ENCODE data around the gene LRP5.
A peak's percentile ranks its signal among the peaks of the same experiment; 100 is the strongest.
"Not testable (repeated sequence)": the region's sequence is repeated elsewhere in the genome, so short reads cannot be mapped to it uniquely, and the experiment has no call there.

LRP5 gene

GRCh38 chr11:68444566-68444965 lies 132.2 kb downstream of the LRP5 start:
- no peak for DNase-seq (ENCODE audit: low read depth)

DNA sequence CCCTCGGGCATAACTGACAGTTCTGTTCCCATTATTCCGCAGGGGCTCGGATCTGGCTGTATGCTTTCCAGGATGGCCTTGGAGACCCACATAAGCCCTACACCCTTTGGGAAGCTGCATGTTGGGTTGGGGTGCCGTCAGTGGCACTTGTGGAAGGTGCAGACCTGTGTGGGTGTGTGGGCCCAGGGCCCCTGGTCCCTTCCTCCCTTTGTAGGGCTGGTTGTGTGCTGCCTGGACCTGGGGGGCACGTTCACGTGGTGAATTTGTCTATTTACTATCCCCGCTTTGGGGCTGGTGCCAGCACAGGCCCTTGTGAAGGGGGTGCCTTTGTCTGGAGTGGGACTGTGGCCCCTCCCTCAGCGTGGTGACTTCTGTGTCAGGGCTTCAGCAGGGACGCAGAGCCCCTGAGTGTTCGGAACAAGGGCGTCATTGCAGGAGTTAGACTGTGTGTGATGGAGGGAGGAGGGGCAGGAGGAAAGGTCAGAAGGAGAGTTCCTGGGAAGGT lies 133.2 kb downstream of the LRP5 start:
- DNase-seq (ENCODE audit: low read depth): no peak

- no peak for DNase-seq (ENCODE audit: low read depth)
Measured at GRCh38 chr11:68446046-68446725, 133.8 kb downstream of the LRP5 start.

DNA sequence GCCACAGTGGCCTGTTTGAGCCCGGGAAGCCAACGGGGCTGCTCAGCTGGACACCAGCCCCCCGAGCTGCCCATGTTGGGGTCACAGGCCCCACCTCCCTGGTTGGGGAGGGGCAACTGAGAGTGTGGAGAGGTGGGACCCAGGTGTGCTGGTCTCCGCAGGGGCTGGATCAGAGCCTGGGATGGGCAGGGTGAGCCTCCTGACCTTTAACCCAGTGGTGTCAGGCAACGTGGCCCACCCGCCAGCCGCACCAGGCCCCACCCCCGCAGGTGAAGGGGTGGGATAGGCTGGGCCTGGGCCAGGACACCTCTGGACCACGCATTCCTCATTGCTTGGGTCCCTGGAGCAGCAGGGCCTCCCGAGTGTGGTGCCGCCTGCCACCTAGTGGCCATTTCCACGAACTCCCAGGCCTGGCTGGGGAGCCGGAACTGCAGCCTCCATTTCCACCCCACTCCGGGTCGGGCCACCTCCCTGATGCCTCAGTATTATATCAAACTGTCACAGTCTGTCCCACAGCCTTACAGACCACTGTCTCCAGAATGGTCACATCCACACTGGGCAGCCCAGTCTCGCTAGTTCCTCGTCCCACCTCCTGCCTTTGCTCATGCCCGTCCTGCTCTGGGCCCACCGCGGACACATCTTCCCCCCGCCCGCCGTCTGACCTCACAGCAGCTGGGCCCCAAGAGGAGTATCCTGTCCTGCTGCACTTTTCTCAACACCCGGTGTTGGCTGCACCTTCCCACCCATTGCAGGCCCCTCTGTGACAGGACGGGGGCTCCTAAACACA lies 134.8 kb downstream of the LRP5 start:
- peak; percentile 59 for DNase-seq (ENCODE audit: low read depth)

- not testable (repeated sequence) for DNase-seq (ENCODE audit: low read depth)
Measured at GRCh38 chr11:68447914-68448313, 135.5 kb downstream of the LRP5 start.

- no peak for DNase-seq (ENCODE audit: low read depth)
Measured at GRCh38 chr11:68448604-68449011, 136.2 kb downstream of the LRP5 start.

DNA sequence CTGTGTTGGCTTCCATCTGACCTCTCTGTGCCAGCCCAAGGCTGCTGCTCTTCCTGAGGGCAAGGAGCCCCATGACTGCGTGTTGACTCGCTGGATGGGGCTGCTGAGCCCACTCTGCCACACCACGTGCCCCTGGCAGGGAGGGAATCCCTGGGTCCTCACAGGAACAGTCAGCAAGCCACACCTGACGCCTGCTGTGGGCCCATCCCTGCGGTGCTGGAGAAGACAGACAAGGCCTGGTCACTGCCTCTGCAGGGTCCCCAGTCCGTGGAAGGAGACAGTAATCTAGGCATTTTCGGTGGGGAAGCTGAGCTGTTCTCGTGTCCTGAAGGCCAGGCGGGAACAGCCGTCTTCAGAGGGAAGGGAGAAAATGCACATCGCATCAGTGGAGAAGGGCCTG lies 137.6 kb downstream of the LRP5 start:
- no peak for DNase-seq (ENCODE audit: low read depth)

DNA sequence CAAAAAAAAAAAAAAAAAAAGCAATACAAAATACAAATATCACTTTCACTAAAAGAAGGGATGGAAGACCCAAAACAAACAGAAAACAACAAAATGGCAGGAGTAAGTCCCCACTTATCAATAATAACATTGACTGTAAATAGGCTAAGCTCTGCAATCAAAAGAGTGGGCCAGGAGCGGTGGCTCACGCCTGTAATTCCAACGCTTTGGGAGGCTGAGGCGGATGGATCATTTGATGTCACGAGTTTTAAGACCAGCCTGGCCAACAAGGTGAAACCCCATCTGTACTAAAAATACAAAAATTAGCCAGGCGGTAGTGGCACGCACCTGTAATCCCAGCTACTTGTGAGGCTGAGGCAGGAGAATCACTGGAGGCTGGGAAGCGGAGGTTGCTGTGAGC lies 138.3 kb downstream of the LRP5 start:
- no peak for DNase-seq (ENCODE audit: low read depth)

DNA sequence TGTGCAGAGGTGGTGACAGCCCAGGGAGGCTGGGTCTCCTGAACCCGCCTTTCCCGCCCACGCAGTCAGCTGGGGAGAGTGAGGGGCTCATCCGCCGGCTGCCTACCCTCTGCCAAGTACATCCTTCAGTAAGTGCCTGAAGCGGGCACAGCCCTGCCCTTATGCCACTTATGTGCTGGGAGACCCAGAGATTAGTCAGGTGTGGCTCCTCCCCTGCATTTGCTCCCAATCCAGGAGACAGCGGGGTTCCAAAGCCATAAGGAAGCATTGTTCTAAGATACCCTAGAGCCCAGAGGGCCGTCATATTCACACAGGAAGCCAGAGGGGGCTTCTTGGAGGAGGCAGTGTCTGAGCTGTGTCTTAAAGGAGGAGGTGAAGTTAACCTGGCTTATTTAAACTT lies 142.4 kb downstream of the LRP5 start:
- no peak for DNase-seq (ENCODE audit: low read depth)

- DNase-seq (ENCODE audit: low read depth): no peak
Measured at GRCh38 chr11:68455485-68455884, 143.1 kb downstream of the LRP5 start.

GRCh38 chr11:68457216-68457897 lies 145.0 kb downstream of the LRP5 start:
- no peak for DNase-seq (ENCODE audit: low read depth)

DNA sequence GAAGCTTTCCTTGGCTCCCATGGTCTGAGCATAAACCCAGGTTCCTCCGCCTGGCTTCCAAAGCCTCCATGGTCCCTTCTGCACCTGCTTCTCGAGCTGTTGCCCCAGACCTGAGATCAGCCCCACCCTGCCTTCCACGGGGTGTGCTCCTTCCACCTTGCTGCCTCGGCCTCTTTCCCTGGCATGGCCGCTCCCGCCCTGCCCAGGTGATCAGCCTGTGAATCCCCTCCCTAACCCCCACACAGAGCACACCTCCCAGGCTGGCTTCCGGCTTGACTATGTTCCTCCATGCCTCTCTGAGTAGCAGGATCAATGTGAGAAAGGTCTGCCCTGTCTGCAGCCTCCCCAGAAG lies 145.5 kb downstream of the LRP5 start:
- no peak for DNase-seq (ENCODE audit: low read depth)

DNA sequence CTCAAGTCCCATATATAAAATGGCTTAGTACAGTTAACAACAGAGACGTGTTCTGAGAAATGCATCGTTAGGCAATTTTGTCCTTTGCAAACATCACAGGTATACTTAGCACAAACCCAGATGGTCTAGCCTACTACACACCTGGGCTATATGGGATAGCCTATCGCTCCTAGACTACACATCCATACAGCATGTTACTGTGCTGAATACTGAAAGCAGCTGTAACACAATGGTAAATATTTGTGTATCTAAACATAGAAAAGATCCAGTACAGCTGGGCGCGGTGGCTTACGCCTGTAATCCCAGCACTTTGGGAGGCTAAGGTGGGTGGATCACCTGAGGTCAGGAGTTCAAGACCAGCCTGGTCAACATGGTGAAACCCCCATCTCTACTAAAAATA lies 145.9 kb downstream of the LRP5 start:
- DNase-seq (ENCODE audit: low read depth): not testable (repeated sequence)

DNA sequence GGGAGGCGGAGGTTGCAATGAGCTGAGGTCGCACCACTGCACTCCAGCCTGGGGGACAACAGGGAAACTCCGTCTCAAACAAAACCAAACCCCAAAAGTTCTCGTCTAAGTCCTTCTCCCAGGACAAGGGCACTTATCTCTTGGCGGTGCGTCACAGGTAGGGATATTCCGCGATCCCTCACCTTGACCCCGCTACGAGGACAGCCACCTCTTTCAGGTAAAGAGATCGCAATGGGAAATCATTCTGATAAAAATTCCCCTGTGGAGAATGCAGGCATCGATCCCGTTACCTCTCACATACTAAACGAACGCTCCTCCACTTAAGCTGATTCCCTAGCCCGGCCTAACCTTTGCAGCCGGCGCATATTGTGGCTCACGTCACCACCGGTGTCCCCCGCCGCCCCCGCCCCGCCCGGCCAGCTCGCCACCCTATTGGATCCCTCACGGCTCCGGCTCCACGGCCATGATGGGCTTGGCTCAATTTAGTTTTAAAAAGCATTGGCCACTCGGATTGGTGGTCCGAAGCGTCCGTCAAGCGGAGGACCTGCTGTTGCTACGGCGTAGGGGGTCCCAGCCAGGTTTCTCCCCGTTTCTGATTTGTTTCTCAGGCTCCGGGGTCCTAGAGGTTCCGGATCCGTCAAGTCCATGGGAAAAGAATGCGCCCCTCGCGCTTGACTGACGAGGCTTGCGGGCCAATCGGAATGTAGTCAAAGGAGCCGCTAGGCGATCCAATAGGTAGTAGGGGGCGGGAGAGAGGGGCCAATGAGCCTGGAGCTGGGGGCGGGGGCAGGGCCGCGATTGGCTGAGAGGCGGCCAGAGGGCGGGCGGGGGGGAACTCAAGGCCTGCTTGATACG lies 147.7 kb downstream of the LRP5 start:
- DNase-seq (ENCODE audit: low read depth): peak; percentile 93

DNA sequence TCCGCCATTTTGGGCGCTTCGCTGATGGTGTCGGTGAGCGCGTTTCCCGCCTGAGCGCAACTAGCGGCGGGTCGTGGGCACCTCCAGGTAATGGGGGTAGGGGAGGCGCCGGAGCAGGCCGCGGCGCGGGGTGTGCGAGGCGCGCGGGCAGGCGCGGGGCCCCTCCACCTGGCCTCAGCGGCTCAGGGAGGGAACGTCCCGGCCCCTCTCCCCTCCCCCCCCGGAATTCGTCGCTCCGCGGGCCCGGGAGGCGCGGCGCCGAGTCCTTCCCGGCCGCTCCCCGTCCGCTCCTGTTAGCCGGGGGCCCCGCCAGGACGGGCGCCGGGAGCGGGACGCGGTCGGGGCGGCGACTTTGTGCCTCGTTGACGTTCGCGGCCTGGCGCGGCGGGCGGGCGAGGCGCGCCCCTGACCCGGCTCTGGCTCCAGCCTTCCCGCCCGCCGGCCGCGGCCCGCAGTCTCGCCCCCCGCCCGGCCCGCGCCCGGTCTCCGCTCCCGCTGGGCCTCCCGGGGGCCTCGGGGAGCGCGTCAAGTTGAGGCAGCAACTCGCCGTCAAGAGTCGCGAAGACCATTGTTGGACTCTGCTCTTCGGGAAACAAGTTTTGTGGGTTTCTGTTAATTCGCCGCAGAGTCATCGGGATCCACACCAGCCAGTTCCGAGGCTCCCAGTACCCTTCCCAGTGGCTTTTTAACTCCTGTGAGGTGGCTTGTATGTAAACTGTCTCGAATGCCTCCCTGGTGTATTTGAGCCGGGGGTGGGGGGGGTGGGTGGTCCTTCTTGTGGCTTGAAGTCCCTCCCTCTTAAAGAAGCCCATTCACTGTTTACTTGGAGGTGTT lies 148.6 kb downstream of the LRP5 start, which contains the start of gene PPP6R3:
Gene PPP6R3, plus strand, starts transcription at position 12 of the 834 bp plus-strand sequence. CDS start 76,913 bp downstream, outside the sequence.
- DNase-seq (ENCODE audit: low read depth): no peak

DNA sequence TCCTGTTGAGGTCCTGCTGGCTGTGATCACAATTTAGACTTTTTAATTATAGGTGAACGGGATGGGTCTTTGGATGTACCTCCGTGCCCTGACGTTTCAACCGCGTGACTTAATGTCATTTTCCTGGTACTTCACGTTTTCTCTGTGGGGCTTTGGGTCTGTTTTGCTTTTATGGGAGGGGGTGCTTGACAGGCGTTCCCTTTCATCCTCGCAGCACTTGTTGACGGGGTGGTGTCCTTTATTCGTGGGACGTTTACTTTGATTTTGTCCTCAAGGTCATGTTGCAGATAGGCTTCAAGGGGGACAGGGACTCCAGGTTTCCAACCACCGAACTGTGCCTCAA lies 149.2 kb downstream of the LRP5 start:
- DNase-seq (ENCODE audit: low read depth): no peak

DNA sequence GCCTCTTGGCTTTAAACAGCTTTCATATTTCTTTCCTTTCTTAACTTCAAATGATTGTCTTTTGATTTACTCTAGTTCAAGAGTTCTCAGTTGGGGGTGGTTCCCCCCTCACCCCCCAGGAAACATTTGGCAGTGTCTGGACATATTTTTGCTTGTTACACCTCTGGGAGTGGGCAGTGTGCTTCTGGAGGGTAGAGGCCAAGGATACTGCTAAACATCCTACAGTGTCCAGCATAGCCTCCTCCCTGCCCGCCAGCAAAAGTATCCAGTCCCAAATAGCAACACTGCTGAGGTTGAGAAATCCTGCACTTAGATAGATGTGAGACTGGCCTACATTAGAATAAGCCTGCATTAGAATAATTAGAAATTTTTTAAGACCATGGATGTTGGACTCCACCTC lies 151.3 kb downstream of the LRP5 start:
- no peak for DNase-seq (ENCODE audit: low read depth)

- DNase-seq (ENCODE audit: low read depth): no peak
Measured at GRCh38 chr11:68467201-68467834, 154.9 kb downstream of the LRP5 start.

GRCh38 chr11:68468217-68468828 lies 155.9 kb downstream of the LRP5 start:
- no peak for DNase-seq (ENCODE audit: low read depth)

GRCh38 chr11:68469122-68469521 lies 156.7 kb downstream of the LRP5 start:
- no peak for DNase-seq (ENCODE audit: low read depth)

Data from stimulated activated CD8-positive, alpha-beta memory T cell treated with anti-CD3 and anti-CD28 coated beads, Interleukin-7, amount 100 ng/mL, for 24 hours (primary cell).